ENCODE data around the gene CMSS1.
A peak's percentile ranks its signal among the peaks of the same experiment; 100 is the strongest.

The CMSS1 gene

DNA sequence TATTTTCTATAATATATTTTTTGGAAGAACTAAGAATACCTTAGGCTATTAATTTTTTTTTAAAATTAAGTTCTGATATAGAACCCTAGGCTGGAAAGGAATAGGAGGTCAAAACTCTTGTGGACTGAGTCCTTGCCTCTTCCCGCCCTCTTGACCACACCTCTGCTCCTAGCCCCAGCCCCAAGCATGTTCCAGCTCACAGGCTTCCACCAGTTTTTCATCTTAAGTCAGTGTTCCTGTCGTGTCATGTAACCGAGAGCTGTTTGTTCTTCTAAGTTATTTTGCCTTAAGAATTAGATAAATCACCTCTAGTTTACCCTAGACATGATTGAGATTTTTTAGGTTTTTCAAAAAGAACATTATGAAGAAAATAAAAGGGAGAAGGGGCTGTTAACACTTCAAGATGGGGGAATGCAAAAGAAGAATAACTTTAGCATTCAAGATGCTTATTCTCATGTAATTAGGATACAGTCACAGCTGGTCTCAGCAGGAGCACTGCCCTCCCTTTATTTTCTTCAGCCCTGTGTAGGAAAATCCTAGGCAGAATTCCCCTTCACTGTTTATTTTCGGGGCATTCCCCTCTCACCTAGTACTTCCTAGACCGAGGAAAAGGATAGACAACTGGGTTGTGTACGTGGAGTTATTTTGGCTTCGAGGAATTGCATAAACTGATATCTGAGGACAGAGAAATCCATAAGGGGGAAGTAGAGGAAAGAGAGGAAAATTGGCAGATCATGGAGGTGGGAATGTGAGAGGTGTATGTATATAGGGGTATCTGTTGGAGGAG lies 110.2 kb downstream of the CMSS1 start:
- H3K27ac ChIP-seq, result no peak overlapping the region
- no peak for DNase-seq (ENCODE audit: low read depth, low spot score)

DNA sequence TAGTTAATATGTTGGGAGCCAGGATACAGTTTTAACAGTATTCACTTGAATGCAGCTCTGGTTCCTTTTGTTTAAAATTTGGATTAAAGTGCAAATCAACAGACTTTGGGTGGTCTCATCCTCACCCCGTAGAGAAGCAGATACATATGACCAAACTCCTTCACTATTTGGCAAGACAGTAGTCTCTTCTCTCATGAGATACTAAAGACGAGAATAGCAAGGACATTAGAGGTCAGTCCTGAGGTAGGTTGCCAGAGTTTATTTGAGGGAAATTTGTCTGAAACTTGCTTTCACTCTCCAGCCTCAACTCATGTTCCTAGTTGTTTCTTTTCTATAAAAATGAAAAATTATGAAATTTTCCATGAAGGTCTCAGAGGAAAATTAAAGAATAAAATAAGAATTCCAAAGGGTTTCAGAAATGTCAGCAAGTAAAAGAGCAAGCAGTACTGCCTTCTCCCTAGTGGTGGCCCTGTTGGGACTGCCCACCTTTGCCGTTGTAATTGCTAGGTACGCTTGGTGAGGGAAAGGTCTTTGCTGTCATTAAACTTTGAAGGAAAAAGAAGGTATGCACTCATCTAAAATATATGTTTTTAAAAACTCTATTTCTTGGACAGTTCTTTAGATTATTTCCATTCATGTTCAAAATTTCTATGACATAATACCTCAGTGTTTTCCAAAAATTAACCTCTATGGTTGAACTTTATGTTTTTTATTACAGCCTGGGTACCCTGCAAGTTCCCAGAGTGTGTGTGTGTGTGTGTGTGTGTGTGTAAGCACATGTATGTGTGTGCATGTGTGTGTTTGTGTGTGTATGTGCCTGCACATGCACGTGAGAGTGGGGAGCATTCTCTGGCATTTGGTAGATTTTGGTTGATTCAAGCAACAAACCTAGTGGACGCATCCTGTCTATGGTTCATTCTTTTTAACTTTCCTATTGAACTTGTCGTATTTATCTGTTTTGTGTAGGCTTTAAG lies 111.4 kb downstream of the CMSS1 start:
- DNase-seq (ENCODE audit: low read depth, low spot score), result no peak
- H3K27ac ChIP-seq, result no peak overlapping the region

DNA sequence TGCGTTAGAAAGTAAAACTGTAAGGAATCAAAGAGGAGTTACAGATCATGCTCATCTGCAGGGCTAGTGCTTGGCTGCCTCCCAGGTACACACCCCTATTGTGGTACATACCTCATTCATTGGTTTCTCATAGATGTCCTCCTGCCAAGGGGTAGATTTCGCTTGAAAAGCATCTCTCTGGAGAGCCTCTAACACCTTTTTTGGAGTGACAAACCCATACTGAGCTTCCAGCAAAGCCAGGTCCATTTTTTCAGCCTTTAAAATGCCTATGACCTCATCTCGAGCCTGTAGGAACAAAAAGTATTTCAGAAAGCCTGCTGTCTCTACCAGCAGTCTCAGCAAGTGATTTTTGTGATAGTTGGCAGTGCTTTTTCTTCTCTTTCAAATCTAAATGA lies 112.1 kb downstream of the CMSS1 start:
- H3K27ac ChIP-seq, result no peak overlapping the region
- peak; percentile 45 for DNase-seq (ENCODE audit: low read depth, low spot score)

DNA sequence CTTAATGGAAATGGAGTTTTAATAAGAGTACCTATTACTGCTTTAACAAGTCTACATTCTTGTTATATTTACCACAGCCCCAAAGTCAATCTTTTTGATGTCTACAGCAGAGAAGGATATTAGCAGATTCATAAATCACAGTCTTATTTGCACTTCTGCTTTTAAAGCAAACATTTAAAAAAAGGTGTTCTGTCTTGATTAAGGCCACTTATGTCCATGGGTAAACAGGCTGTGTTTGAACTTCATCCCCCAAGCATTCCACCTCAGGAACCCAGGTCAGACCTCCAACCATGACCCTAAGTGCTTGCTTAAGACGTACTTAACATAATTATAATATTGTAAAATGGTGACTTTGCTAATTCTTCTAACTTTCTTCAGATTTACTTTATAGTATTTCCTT lies 113.4 kb downstream of the CMSS1 start:
- no peak overlapping the region for H3K27ac ChIP-seq

DNA sequence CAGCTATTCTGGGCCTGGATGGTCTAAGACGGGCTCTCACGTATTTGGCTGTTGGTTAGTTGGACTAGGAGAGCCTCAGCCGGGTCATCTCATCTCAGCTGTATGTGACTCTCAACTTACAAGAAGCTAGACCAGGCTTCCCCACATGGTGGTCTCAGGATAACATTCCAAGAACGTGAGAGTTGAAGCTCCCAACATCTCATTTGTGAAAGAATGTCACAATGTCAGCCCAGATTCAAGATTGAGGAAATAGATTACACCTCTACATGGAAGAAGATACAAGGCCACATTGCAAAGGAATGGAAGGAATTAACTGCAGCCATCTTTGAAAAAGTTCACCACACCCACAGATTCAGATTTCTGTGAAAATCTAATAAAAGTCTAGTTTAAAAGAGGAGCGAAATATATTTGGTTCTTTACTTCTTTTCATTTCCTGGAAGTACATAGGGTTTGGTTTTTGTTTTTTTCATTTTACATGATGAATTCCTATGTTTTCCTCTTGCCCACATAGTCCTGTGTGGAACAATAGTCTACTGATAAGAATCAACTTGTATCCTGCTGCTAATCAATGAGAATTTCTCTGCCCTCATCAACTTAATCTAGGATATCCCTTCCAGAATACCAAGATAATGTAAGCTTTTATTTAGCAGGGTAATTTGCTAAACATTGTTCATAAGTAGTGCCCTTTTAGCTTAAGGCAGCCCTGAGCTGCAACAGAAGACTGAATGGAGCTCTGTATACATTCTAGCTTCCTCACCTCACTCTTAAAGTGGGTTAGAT lies 116.5 kb downstream of the CMSS1 start:
- H3K27ac ChIP-seq, result no peak overlapping the region
- no peak for DNase-seq (ENCODE audit: low read depth, low spot score)

More for the DNA sequence above, 113.4 kb downstream of the CMSS1 start:
- DNase-seq (ENCODE audit: low read depth, low spot score), result no peak

DNA sequence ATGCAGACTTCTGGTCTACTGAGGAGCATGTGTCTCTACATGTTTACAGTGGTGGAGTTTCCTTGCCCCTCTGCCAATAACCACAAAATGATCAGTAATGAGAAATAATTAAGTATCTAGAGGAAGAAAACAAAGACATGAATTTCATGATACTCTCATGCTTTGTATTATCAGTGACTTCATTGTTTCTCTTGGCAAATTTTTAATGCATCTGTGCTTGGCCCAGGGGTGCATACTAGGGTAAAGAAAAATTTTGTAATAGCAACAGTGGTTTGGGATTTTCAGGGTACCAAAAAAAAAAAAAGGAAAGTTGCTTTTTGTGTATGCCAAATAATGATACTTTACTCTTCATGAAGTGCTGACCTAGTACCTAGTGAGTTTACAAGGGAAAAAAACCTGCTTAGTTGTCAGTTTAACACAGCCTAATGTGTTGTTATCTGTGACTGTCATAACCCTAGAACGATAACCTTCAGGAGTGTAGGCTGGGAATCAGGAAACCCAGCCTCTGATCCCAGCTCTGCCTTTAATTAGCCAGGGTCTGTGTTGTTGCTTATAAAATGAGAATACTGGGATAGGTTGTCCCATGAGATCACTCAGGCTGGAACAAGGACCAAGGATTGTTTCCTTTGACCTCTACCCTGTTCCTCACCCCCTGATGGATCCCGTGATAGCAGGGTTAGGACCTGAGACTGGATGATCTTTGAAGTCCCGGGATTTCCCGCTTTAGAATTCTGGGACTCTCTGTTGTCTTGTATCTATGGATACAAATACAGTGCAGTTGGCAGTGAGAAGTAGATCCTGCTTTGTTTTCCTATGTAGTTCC lies 117.5 kb downstream of the CMSS1 start:
- no peak for DNase-seq (ENCODE audit: low read depth, low spot score)
- no peak overlapping the region for H3K27ac ChIP-seq

DNA sequence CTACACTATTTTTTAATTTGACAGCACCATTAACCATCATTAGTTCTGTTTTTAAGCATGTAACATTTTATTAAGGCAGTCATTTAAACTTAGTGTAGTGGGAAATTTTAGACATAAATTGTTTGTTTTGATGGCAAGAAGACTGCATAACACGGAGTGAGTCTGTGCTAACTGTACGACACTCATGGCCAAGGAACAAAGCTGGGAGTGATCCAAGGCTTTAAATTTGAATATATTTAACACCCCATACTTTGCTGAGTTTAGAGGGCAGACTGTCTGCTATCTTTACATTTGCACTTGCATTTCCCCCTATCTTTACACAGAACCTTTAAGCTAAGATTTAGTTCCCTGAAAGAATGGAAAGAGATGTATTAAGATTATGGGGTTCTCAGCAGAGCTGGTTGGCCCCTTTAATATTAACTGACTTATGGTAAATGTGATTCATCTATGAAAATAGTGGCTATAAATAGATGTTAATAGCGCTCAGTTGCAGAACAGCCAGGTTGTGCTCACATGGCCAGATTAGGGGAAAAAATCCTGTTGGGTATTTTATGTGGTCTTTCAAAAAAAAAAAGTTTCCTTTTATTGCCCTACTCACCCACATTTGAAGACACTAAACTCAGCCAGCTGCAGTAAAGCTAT lies 120.7 kb downstream of the CMSS1 start:
- DNase-seq (ENCODE audit: low read depth, low spot score), result no peak

DNA sequence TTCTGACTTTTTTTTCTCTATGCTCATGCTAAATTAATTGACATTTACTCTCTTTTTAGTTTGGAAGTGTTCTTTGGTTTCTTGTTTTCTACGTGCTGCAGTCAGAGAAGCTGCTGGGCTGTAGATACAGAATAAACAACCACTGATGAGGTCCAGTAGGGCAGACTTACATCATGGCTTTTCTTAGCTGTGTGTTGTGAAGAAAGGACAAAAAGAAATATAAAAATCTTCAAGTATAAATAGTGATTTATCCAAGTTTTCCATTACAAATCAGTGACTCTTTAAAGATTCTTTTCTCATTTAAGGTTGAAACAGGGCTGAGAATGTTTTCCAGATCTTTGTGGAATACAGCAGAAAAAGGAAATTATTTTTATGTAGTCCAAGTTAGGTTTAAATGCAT lies 122.2 kb downstream of the CMSS1 start:
- DNase-seq (ENCODE audit: low read depth, low spot score), result no peak
- no peak overlapping the region for H3K27ac ChIP-seq

More for the DNA sequence above, 120.7 kb downstream of the CMSS1 start:
- H3K27ac ChIP-seq, result no peak overlapping the region

DNA sequence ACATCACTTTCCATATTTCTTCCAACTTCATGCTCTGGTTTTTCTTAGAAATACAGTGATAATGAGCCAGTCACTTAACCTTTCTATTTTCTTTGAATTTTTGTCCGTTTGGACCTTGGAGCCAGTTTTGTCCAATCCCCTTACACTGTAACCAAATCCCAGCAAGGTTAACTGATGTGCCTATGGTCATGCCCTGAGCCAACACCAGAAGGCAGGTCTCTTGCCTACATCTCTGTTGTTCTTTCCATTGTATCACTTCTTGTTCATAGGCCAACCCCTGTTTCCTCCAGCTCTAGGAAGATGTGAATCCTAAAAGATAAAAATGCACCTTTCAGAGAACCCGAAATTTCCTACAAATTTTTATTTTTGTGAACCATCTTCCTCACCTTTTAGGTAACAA lies 122.7 kb downstream of the CMSS1 start:
- DNase-seq (ENCODE audit: low read depth, low spot score), result no peak

DNA sequence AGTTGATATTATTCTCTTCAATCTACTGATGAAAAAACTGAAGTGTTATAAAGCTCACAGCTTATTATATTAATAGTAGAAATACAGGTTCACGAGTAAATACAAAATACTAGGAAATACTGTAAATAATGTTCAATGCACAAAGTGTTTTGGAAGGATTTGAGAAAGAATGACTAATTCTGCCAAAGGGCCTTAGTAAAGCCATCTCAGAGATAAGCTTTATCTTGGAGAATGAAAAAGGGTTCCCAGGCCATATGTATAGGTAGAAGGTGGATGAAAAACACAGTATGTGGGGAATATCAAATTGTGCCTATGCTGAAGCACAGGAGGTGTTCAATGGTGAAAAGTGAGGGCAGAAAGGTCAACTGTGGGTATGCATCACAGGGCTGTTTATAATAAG lies 123.5 kb downstream of the CMSS1 start:
- no peak for DNase-seq (ENCODE audit: low read depth, low spot score)
- H3K27ac ChIP-seq, result no peak overlapping the region

More for the DNA sequence above, 122.7 kb downstream of the CMSS1 start:
- H3K27ac ChIP-seq, result no peak overlapping the region

DNA sequence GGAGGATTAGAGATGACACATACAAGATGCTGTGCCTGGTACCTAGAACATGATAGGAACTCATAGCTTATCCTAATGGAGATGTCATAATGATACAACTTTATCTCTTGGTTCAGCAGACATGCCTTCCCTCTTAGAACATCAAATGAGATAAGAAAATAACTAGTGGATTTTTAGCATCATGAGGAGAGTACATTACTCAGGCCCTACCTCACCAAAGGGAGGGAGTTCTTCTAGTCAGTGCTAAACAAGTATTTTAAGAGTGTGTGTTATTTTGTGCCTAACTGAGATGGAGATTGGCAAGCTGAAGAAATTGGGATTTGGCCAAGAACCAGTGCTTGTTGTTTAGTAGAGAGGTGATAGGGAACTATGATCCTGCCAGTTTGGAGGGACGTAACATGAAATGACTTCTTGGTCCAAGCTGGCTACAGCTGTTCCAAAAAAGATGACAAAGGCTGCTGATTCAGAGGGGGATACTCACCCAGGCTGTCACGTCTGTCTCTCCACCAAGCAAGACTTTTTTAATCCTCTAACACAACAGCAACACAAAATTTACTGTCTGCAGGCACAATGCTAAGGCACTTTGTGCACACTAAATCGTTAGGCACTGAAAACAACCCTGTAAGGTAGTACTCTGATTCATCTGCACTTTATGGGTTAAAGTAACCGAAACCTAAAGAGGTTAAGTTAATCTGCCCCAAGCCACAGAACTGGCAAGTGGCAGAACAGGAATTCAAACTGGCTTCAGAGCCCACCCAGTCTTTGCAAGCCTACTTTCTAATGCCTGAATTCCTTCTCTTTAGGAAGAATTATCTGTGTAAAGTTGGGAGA lies 126.5 kb downstream of the CMSS1 start:
- DNase-seq (ENCODE audit: low read depth, low spot score), result no peak
- H3K27ac ChIP-seq, result no peak overlapping the region

DNA sequence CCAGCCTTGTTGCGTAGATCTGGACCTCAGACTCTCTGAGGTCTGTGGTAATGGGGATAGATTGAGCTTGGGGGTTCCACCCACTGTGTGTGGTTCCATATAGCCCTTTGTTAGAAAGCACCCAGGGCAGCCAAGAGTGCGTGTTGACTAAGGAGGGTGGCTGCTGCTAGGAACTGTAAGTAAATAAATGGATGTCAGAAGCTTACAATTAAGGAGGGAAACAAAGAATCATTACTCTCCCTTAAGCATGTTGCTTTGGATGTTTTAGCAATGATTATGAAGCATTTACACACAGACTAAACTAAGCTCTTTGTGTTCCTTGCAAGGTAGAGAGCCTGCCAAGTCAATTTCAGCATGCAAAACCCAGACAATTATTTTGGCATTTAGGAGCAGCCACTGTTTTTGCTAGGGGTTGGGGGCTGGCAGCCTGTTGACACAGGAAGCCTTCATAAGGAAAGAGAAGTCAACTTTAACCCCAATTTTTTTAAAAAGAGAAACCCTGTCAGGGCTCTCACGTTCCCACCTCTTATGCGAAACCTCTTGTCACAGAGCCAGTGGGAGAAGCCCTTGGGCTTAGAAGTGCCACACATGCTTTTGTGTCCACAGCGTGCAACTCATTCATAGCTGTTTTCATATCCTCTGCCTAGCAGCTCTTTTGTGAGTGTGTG lies 127.8 kb downstream of the CMSS1 start:
- no peak for DNase-seq (ENCODE audit: low read depth, low spot score)

DNA sequence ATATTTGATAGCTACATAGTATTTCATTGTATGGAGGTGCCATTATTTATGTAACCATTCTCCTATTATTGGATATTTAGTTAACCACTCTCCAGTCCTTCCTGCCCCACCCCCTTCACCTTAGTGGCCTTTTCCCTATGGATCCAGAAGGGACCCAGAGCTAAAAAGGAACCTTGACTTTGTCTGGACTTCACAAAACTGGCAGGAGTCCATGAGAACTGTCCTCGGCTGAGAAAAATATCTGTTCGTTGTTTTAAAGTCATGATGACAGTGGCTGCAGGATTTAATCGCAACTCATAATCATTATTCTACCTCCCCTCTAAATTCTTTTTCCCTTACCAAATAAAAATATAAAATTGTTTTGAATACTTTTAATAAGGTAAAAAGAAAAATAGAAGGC lies 129.7 kb downstream of the CMSS1 start:
- no peak overlapping the region for H3K27ac ChIP-seq
- no peak for DNase-seq (ENCODE audit: low read depth, low spot score)

More for the DNA sequence above, 127.8 kb downstream of the CMSS1 start:
- no peak overlapping the region for H3K27ac ChIP-seq

DNA sequence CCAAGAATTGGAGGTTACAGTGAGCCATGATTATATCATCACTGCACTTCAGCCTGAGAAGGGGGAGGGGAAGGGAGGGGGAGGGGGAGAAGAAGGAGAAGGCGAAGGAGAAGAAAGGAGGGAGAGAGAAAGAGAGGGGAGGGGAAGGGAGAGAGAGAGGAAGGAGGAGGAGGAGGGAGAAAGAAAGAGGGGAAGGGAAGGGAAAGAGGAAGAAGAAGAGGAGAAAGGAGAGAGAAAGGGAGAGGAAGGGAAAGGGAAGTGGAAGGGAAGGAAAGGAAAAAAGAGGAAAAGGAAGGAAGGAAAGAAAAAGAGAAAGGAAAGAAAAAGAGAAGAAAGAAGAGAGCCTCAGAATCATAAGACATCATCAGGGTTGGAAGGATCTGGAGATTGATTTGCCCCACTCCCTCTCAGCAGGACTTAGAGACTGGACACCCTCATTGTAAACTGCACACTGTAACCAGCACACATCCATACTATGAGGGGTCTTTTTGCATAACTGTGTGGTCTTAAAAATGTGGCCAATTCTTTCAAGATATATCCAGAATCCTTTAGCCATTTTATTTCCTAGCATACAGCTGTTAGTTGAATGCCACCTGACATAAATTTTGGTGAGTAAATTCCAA lies 130.9 kb downstream of the CMSS1 start:
- no peak for DNase-seq (ENCODE audit: low read depth, low spot score)

DNA sequence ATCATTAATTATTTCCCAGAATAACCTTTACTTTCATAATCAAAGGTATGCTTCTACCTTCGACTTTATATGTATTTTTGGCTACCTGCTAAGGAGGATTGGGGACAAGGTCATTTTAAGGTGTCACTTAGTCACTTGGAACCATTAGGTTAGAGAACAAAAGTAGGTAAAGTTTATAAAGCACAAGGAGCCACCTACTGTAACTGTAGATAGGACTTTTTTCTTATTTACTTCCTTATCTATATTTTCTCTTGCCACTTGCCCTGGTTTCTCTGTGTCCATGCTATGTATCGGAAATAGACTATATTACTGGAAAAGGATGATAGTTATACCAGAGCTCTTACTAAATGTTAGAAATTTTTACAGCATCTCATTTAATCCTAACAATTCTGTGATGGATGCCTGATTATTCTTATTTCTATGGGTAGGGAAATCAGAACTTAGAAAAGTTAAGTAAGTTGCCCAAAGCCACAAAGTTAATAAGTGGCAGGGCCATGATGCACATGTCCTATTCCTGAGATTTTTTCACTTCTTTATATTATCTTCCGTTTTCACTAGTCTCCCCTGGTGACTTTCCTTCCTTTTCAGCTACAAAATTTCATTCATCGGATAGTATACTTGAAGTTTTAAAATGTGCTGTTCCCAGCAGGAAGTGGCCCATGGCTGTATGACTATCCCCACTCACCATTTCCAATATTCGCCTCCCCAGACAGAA lies 132.5 kb downstream of the CMSS1 start:
- H3K27ac ChIP-seq, result no peak overlapping the region
- DNase-seq (ENCODE audit: low read depth, low spot score), result no peak

More for the DNA sequence above, 130.9 kb downstream of the CMSS1 start:
- no peak overlapping the region for H3K27ac ChIP-seq

DNA sequence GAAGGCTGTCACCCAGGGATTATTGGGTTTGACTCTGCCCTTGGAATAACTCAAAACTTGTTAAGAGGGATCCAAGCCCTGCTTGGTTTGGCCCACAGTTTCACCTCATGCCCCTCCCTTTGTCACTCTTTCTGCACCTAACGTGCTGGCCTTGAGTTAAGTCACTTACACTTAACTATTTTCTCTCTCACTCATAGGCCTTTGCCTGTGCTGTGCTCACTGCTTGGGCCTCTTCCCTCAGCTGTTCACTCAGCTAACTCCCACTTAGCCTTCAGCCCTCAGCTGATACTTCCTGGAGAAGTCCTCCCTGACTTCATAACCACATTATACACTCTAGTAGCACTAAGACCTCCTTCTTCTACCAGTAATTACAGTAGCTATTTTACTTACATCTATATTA lies 133.3 kb downstream of the CMSS1 start:
- no peak overlapping the region for H3K27ac ChIP-seq
- DNase-seq (ENCODE audit: low read depth, low spot score), result no peak

DNA sequence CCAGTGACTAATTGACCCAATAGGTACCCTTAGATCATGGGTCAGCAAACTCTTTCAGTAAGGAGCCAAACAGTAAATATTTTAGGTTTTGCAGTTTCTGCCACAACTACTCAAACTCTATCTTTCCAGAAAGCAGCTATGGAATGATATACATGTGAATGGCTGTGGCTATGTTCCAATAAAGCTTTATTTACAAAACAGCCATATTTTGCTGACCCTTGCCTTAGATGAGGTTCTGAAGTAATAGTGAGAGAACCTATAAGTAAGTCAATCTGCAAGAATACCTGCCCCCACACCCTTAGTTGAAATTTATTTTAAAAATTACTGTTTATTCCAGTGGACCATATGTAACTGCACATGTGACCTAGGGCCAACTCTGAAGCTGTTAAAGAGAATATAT lies 134.0 kb downstream of the CMSS1 start:
- H3K27ac ChIP-seq, result no peak overlapping the region

More for the DNA sequence above, 134.0 kb downstream of the CMSS1 start:
- no peak for DNase-seq (ENCODE audit: low read depth, low spot score)

Data from epithelial cell of prostate (primary cell).